Stimulated activated CD4-positive, alpha-beta T cell treated with anti-CD3 and anti-CD28 coated beads, Interleukin-15, amount 100 ng/mL, for 1 hour (primary cell): ENCODE results near the gene PCLO.

Source experiments
- DNase-seq, 2 donors: peaks; one replicate each; pipeline ENCODE4 v3.0.0-alpha.2; 2020; ENCODE audit warnings: low read depth in 1 of 2, low spot score in 1 of 2

PCLO gene

DNA sequence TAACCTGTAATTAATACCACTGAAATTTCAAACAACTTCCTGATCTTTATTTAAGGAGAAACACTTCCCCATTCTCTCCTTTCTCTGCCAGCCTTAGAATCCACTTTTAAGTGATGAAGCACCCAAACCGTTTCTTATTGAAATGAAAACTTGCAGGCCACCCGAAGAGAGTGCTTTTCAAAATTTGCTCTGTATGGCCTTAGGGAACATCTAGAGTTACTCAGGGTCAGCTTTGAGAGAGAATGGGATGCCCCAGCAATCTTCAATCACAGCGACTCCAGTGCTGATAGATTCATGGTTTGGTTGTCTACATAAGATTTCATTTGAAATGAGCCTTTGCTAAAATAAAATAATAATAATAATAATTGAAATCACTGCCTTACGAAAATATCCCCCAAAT, 323.1 kb downstream of the PCLO start:
- DNase-seq = no peak

DNA sequence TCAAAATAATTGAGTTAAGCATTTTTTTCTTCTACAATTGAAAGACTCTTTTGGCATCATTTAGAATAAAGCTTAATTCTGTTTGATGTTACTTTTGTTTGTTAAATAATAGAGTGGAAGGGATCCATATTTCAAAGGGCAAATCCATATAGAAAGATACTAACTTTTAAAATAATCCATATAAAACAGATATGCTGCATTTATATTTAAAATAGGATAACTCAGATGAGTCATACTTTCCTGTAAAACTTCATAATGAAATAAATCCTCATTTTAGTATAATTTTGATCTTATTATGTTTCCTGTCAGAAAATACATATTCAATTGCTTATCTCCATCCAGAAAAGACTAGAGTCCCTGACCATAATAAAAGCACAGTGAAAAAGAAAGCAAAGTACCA, 323.6 kb downstream of the PCLO start:
- DNase-seq = no peak

DNA sequence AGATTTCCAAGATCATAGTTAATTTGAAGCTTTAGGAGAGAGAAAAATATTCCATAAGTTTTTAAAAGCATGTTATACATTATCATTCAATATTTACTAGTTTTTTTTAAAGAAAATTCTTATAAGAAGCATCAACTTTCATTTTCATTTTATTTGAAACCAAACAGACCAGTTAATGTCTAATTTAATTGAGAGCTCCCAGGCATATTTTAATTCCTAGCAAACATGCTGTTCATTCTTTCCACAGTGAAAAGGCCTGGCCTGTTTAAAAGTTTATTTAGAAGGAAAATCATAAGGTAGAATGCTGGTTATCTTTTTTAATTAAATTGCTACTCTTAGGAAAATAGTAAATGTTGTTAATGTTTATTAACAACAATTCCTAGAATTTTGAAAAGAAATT, 324.4 kb downstream of the PCLO start:
- DNase-seq = no peak

DNA sequence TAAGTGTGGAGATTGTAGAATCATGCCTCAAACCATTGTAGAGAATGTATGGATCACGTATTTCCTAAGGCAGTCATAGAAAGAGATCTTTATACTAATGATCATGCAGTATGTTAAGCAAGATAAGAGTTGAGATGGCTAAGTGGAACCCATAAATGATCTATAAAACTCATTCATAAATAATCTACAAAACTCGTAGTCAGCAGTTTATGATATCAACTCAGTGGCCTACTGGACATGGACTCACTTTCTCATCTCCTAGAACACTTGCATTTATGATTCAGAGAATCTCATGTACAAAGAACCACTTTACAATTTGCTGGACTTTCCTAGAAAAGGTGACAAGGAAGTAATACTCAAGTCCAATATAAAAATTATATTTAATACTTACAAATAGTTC, 339.6 kb downstream of the PCLO start:
- DNase-seq = no peak

DNA sequence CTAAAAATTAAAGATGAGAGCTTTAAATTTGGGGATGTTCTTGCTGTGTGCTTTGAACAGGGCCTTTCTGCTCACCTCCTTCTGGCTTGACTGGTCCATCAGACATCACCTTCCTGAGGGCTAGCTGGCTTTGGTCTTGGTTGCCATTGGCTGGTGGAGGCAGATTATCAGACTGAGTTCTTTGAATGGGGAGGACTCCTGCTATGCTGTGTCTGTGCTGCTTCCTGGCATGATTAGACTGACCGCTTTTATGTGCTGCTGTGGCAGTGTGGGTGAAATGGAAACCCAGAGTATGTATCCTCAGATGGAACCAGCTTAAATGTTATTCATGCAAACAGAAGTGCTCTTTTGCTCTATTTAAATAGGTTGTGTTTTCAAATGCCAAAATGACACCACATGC, 341.6 kb downstream of the PCLO start:
- no peak for DNase-seq

DNA sequence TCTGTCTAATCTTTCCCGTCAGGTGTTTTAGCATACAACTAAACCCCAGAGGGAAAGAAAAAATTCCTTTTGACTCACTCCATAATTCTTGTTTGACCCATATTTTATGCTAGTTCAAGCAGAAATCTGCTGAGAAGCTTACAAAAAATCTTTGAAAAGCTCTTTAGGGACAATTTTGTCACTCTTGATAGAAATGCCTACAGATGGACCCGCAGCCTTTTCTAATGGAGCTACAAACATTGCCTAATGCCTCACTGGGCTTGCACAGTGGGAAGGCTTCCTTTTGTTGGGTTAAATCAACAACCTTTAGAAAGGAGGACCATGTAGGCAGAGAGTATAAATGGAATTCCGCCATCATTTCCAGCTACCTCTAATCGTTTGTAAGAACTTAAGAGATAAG, 344.5 kb downstream of the PCLO start:
- DNase-seq = no peak

DNA sequence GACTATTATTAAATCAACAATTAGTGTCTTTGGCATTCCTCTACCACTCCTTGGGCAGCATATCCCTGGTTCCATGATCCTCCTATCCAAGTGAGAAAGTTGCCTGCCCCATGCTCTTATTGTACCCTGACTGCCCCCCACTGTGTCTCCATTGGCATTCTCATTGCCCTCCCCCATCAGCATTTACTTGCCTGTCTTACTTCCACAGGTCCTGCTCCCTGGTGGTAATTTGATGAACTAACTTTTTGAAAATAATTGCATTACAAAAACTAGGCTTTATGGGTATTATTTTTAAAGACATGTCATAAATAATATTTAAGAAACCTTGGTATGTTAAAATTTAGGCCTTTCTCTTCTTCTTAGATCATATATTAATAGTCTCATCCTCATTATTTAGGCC, 346.4 kb downstream of the PCLO start:
- DNase-seq = no peak

DNA sequence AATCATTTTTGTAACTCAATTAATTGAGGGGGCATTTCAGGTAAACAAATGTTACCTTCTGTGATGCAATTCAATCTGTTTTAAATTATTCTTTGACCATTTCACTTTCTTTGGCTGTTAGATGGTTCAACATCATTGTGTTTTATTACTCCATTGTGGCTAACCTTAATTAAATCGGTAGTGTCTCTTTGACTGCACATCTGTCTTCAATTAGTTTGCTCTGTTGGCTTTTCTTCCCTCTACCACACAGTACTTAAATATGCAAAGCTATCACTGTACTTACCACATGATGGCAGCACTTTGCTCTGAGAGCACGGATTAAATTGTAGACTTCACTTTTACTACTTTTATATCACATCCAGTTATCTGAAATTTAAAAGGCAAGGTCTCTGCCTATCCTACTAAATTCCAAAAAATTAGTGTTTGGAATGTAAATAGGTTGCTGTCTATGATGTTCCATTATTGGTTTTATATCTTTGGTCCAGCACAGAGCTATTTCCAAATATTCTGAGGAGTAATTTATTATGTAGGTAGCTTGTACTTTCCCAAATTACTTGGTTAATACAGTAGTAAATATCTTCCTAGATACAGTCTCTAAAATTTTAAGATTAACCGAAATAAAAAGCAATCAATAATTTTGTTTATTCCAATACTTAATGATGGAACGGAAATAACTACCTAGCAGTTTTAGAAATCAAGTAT, 352.0 kb downstream of the PCLO start:
- DNase-seq = no peak

DNA sequence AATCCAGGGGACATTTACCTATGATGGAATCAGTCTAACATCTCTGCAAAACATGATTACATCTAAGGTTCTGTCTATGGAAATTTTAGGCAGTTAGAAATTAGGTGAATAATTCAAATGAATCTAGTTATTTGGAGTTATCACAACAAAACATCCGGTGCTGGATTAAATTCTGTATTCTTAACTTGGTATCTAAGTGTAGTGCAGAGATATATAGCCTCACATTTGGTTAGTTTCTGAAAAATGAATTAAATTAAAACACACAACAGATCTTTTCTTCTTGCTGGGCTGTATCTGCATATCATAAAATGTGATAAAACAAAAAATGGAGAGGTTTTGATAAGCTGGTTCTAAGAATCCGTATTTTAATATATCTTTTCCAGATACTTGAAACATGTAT, 354.1 kb downstream of the PCLO start:
- no peak for DNase-seq

DNA sequence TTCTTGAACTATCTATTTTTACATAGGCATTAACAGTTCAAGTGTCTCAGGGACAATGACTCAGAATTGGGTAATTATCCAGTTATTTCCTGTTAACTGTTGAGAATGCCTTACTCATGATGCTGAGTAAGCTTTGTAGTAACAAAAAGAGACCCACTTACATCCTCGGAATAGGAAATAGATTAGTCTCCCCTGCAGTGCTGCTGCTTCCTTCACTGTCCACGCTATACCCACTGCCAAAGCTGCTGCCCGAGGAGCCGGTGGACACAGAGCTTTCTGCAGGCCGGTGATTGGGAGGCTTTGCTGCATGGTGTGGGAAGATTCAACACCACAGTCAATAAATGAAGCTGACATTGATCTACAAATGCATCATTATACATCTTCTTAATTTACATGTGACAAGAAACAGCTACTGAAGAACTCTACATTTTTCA, 357.1 kb downstream of the PCLO start:
- DNase-seq = no peak

DNA sequence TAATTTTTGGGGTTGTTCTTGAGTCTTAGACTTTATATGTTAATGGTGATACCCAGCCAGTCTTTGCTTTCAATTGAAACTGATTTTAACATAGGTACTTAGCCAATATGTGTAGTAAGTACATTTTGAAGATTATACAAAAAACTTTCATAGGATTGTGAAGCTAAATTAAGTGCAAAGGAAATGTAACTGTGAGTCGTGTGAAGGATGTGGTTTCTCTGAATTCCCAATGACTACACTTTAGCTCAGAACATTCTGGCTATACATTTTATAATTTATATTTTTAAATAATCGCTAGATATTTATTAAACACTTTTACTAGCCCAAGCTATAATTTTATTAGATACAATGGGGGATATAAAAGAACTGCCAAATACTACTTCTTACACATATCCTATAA, 359.3 kb downstream of the PCLO start:
- DNase-seq = no peak

DNA sequence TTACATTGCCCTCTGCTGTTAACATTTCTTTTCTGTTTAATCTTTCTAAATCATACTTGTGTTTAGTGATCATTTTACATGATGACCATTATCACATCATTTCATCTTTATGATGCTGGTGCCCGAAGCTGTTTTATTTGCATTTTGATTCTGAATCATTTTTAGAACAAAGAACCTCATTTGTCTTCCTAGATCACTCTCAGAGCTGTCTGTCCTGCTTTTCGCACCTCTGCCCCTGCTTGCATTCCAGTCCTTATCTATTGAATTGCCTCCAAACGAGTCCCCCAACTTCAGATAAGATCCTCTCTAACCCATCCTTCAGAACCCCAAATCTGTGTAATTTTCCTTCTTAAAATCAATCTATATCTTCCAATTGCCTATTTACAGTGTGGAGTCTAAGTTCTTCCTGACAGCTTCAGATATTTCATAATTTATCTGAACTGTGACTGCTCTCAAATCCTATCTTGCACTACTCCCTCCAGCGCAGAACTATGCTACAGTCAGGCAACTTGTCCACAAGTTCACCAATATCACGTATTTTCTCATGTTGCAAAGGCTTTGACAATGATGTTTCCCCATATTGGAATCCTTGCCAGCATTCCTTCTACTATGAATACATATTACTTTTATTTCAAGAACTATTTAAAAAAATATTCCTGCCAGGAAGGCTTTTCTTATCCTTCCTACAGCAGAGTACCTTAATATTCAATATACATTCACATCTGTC, 372.6 kb downstream of the PCLO start:
- no peak for DNase-seq

DNA sequence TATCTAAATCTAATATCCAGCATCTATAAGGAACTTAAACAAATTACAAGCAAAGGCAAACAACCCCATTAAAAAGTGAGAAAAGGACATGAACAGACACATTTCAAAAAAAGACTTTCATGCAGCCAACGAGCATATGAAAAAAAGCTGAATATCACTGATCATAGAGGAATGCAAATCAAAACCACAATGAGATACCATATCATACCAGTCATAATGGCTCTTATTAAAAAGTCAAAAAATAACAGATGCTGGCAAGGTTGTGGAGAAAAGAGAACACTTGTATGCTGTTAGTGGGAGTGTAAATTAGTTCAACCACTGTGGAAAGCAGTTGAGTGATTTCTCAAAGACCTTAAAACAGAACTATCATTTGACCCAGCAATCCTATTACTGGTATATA, 384.7 kb downstream of the PCLO start:
- no peak for DNase-seq

DNA sequence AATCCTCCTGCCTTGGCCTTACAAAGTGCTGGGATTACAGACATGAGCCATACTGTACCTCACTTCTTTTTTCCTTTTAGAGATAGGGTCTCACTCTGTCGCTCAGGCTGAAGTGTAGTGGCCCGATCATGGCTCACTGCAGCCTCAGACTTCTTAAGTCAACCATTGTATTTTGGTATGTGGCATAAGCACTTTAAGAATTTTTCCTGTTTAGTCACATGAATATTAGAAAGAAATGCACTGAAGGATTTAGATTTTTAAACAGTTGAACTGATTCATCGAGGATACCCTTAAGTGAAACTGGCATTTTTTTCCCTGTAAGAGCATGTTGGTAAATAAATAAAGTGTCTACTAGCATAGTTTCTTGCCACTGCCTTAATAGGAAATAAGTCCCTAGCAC, 399.8 kb downstream of the PCLO start:
- no peak for DNase-seq

DNA sequence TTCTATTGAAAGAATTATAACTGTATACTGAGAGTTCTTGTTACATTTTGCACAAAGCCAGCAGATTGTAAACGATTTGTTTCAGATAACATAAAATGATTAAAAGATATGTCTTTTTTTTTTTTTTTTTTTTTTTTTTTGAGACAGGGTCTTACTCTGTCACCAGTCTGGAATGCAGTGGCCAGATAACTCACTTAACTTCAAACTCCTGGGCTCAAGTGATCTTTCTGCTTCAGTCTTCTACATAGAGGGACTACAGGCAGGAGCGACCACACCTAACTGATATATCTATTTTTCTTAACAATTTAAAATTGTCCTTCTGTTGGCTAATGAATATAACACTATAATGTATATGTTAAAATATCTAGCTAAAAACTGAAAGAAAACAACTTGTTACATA, 401.9 kb downstream of the PCLO start:
- DNase-seq = no peak

DNA sequence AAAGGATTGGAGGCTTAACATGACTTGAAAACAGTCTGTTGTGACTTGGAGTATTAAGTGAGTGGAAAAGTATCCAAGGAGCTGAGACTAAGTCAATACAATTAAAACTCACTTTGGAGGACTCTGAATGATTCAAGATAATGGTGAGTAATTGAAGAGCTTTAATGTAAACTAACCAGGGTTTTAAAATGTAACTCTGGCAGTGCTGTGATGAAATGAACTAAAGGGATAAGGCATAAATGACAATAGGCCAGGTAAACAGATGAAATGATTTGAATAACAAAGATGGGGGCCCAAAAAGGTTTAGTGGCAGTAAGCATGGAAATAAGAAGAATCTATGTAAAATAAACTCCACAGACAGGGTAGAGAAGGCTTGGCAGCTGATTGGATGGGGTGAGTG, 402.6 kb downstream of the PCLO start:
- DNase-seq = no peak

DNA sequence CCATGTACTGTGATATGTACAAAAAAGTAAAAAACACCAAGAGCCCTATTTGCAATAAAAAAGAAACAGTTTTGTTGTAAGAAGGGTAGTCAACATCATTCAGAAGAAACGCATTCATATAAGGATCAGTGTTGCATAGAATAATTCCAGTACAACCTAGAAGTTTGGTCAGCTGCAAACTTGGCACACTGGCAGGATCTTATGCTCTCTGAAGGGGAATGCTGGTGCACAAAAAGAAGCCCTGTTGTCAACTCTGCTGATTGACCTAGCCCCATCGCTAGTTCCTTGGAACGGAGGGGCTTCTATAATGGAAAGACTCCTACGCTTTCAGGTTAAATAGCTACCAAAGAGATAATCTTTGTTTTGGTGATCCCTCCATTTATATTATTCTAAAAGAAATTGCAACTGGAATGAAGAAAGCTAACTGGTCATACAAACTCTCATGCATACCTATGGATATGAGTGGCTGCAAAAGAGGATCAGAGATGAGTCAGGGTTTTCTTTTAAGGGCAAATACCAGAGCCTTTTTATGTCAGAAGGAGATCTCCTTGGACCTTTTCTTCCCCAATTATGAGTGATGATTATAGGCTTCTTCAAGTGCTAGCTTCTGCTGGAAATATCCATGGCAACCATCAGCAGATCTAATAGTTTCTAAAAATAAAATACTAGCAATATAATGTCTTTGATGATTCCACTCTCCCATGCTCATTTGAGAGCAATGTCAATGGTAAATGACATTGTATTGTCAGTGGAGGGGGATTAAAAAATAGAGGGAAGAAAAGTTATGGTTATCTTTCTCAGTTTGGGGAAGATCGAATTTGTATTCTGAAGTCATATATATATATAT, 406.8 kb downstream of the PCLO start:
- no peak for DNase-seq

DNA sequence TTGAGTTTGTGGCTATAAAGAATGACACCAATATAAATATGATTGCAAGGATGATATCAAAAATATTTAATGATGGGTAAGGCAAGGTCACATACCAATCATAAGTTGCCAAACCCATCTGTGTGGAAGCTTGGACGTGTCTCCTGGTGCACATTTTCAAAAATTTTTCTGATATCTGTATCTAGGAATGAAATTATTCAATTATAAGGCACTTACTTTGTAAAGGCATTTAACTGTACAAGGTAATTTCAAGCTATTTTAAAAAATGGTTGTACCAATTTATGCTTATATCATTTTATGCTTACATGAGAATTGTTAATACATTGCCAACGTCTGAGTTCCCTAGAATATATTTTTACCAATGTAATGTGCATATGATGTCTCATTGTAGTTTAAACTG, 412.7 kb downstream of the PCLO start:
- no peak for DNase-seq

DNA sequence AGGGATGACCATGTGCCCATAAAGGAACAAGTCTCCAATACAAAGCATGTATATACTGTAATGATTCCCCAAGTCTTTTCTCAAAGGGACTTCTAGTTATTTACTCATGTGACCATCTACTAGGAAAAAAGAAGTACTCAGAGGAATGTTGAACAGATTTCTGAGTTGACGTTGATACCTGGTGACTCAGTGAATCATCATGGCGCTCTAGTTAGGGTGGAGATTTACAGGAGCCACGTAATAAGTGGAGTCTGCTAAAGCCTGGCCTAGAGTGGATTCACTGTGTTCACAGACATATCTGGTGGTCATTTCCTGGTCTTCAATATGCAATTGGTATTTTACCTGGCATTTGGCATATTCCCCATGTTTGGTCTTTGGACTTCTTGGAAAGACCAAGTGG, 416.9 kb downstream of the PCLO start:
- DNase-seq = no peak

DNA sequence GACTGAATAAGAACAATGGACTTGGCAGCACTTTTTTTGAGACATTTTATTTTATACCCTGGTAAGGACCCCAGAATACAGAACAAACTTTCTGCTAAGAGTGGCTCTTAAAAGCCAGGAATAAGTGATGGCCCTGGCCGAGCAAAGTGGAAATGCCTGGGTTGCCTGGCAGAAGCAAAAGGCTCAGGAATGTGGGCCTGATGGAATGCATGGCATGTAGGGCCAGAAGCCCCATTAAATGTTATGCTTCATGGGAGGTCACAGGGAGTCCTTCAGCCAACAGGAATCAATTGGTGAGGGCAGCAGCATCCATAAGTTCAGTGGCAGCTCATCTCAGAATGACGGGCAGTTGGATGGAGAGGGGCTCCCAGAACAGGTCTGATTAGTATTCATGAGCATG, 417.6 kb downstream of the PCLO start:
- no peak for DNase-seq

DNA sequence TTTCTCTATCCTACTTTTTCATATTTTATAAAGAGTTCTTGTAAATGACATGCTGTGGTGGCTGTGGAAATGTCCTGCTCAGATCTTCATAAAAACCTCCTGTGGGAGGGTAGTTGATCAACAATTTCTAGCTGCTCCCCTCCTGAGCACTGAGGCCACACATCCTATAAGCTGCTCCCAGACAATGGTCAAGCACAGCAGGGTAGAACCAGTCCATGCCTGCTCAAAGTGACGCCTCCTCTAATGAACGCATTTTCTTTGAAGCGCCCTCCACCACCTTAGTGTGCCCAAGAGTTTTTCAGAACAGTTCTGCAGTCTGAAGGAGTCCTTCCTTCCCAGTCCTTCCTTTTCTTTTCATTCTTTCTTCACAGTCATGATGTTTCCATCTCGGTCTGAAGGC, 420.5 kb downstream of the PCLO start:
- no peak for DNase-seq

DNA sequence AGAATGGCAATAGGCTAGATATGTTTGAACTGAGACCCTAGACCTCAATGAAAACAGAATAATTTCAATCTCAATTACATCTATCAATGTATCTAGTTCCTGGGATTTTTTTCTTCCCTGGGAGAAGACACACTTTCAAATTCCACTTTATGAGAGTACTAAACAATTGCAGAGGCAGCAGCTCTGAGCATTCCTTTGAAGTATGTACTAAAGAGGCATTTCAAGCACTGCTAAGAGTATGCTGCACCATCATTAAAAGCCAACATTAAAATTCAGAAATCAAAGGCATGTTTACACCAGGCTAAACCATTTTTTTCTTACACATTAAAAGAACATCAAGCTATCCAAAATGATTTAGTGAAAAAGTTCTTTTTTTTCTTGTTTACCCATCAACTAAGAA, 421.2 kb downstream of the PCLO start:
- DNase-seq = no peak
